ENCODE results near the gene RPL13. TPM values are rescaled to one million over a fixed set of nuclear protein-coding genes. Genes with fewer than 3 reads are reported as not detected.

RPL13 gene
- total and polyA plus RNA-seq, 2 of the 13 experiments (the other 11 are each of a cell fraction or from before 2014, with no cell fraction given): 2,988 to 4,411 TPM

DNA sequence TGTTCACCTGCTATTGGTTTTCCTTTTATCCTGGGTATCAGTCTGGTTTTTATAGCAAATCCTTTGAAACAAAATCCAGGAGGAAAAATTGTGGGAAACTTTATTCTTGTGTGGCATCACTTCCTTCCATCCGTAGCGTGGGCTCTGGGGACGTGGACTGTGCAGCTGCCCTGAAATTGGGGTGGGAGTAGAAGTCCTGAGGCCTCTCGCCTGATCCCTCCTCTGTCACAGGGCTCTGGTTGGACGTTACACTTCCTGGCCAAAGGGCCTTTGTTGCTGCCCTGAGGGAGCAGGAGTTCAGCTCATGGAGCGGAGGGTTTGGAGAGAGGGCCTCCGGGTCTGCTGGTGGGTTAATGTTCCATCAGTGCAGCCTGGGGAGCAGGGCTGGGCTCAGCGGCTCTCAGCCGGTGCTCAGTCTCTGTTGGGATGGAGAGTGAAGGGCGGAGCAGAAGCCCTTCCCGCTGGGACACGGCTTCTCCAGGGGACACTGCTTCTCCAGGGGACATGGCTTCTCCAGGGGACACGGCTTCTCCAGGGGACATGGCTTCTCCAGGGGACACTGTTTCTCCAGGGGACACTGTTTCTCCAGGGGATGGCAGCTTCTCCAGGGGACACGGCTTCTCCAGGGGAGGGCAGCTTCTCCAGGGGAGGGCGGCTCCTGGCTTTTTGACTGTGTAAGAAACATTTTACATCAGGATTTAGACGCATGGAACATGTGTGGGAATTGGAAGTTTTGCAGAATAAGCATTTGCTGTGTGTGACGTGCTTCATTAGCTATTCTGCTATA is 15.2 kb upstream of the RPL13 start:
- POLR2A ChIA-PET: interaction anchor here (0.8 to 1.7 kb wide), 10 partner anchors 12 to 56 kb away, joined by 3 to 18 read pairs (median 6); partner anchors contain the start of gene SPG7
- intact Hi-C loops (cut with micrococcal nuclease; ENCODE audit: unreplicated experiment): no loop called here
- Histone ChIP-seq H3K36me3 (replicated peaks in 1 of 2; ENCODE audit: control insufficient read depth in 1 of 2, insufficient read depth in 2 of 2, low read length in 2 of 2) (peaks cover 18 to 44% of the 10 kb centered on the region in 2 experiments; a peak in 4 of 5 replicates), H3K4me3 (replicated peaks in 1 of 3; ENCODE audit: insufficient read depth in 1 of 3, low read depth in 2 of 3, low read length in 3 of 3) (peak overlapping the region; percentile 38 to 72 (median 41)), H3K9ac (ENCODE audit: insufficient read depth, low read depth, low read length) (peak overlapping the region; percentile 49), H3K27me3 (ENCODE audit: control insufficient read depth in 1 of 2, insufficient read depth in 2 of 2, low read length in 2 of 2) (no peaks in the 10 kb centered on the region), H3K4me1 (ENCODE audit: insufficient read depth, low read length) (peaks cover 35% of the 10 kb centered on the region), H2AFZ (ENCODE audit: low read length) (no peak overlapping the region), H3K4me2 (ENCODE audit: low read depth, low read length) (peak overlapping the region; percentile 96), H3K27ac (ENCODE audit: extremely low read length, insufficient read depth, low read length) (peak overlapping the region; percentile 87), H3K79me2 (ENCODE audit: insufficient read depth, low read length) (no peaks in the 10 kb centered on the region), H4K20me1 (ENCODE audit: insufficient read depth, low read length) (peaks cover 5% of the 10 kb centered on the region; the same call in 1 of the 2 replicates), H3K9me3 (ENCODE audit: low read length) (no peaks in the 10 kb centered on the region)
- 6% methylated on average over 17 of the region's 17 CpGs for WGBS (ENCODE audit: low lambda C conversion rate)
- CTCF ChIA-PET (ENCODE audit: low intra/inter-chr PET ratio, low total read pairs): no interaction called here
- peak; percentile 98 for FAIRE-seq
- in situ Hi-C loops (cut with HindIII; ENCODE audit: extremely low pct_ligation_motif_present, low pct_unique_long_range_greater_than_20kb): no loop called here
- peak; percentile 94 for ATAC-seq
- no TSS peak for BruUV-seq (replicated peaks)
- DNase-seq (ENCODE audit: low spot score): peak; percentile 87
- TF ChIP-seq ZNF563 (CRISPR knock-in tag; IDR thresholded peaks at IDR 0.05) (no peak), RXRB (CRISPR knock-in tag; IDR thresholded peaks at IDR 0.05; ENCODE audit: borderline replicate concordance) (peak; percentile 85), ATM (IDR thresholded peaks at IDR 0.05; ENCODE audit: borderline replicate concordance) (no peak), TP53 (CRISPR knock-in tag; conservative IDR thresholded peaks at IDR 0.05) (no peak), HOXA5 (CRISPR knock-in tag; IDR thresholded peaks at IDR 0.05) (no peak), SSRP1 (CRISPR knock-in tag; IDR thresholded peaks at IDR 0.05) (no peak), ZSCAN12 (CRISPR knock-in tag; IDR thresholded peaks at IDR 0.05) (no peak)
- TF ChIP-seq, protein P1, sequence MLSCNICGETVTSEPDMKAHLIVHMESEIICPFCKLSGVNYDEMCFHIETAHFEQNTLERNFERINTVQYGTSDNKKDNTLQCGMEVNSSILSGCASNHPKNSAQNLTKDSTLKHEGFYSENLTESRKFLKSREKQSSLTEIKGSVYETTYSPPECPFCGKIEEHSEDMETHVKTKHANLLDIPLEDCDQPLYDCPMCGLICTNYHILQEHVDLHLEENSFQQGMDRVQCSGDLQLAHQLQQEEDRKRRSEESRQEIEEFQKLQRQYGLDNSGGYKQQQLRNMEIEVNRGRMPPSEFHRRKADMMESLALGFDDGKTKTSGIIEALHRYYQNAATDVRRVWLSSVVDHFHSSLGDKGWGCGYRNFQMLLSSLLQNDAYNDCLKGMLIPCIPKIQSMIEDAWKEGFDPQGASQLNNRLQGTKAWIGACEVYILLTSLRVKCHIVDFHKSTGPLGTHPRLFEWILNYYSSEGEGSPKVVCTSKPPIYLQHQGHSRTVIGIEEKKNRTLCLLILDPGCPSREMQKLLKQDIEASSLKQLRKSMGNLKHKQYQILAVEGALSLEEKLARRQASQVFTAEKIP (CRISPR knock-in tag; IDR thresholded peaks at IDR 0.05; ENCODE audit: borderline replicate concordance): no peak
- TF ChIP-seq, protein P2, sequence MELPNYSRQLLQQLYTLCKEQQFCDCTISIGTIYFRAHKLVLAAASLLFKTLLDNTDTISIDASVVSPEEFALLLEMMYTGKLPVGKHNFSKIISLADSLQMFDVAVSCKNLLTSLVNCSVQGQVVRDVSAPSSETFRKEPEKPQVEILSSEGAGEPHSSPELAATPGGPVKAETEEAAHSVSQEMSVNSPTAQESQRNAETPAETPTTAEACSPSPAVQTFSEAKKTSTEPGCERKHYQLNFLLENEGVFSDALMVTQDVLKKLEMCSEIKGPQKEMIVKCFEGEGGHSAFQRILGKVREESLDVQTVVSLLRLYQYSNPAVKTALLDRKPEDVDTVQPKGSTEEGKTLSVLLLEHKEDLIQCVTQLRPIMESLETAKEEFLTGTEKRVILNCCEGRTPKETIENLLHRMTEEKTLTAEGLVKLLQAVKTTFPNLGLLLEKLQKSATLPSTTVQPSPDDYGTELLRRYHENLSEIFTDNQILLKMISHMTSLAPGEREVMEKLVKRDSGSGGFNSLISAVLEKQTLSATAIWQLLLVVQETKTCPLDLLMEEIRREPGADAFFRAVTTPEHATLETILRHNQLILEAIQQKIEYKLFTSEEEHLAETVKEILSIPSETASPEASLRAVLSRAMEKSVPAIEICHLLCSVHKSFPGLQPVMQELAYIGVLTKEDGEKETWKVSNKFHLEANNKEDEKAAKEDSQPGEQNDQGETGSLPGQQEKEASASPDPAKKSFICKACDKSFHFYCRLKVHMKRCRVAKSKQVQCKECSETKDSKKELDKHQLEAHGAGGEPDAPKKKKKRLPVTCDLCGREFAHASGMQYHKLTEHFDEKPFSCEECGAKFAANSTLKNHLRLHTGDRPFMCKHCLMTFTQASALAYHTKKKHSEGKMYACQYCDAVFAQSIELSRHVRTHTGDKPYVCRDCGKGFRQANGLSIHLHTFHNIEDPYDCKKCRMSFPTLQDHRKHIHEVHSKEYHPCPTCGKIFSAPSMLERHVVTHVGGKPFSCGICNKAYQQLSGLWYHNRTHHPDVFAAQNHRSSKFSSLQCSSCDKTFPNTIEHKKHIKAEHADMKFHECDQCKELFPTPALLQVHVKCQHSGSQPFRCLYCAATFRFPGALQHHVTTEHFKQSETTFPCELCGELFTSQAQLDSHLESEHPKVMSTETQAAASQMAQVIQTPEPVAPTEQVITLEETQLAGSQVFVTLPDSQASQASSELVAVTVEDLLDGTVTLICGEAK (IDR thresholded peaks at IDR 0.05): no peak
- TF ChIP-seq, protein P2 (CRISPR knock-in tag; IDR thresholded peaks at IDR 0.05): peak; percentile 38; the same call in 1 of the 2 replicates
